ENCODE measurements around the gene ABCB1.
"Not testable (repeated sequence)": the region's sequence is repeated elsewhere in the genome, so short reads cannot be mapped to it uniquely, and the experiment has no call there.

Gene ABCB1

GRCh38 chr7:87575521-87575920 lies 25.2 kb downstream of the ABCB1 start:
- DNase-seq (ENCODE audit: low read depth in 2 of 2) = no peak

GRCh38 chr7:87574630-87575029 lies 26.1 kb downstream of the ABCB1 start:
- no peak for DNase-seq (ENCODE audit: low read depth in 2 of 2)

GRCh38 chr7:87572513-87572912 lies 28.2 kb downstream of the ABCB1 start:
- not testable (repeated sequence) for DNase-seq (ENCODE audit: low read depth in 2 of 2)

- DNase-seq (ENCODE audit: low read depth in 2 of 2) = no peak
Measured at GRCh38 chr7:87570178-87570577, 30.5 kb downstream of the ABCB1 start.

GRCh38 chr7:87567052-87567451 lies 33.6 kb downstream of the ABCB1 start:
- no peak for DNase-seq (ENCODE audit: low read depth in 2 of 2)

GRCh38 chr7:87566311-87566900 lies 34.3 kb downstream of the ABCB1 start:
- DNase-seq (ENCODE audit: low read depth in 2 of 2) = no peak

GRCh38 chr7:87565877-87566276 lies 34.8 kb downstream of the ABCB1 start:
- DNase-seq (ENCODE audit: low read depth in 2 of 2) = no peak

- no peak for DNase-seq (ENCODE audit: low read depth in 2 of 2)
Measured at GRCh38 chr7:87564296-87564963, 36.3 kb downstream of the ABCB1 start.

- no peak for DNase-seq (ENCODE audit: low read depth in 2 of 2)
Measured at GRCh38 chr7:87561702-87562101, 39.0 kb downstream of the ABCB1 start.

- no peak for DNase-seq (ENCODE audit: low read depth in 2 of 2)
Measured at GRCh38 chr7:87561102-87561501, 39.6 kb downstream of the ABCB1 start.

- DNase-seq (ENCODE audit: low read depth in 2 of 2) = no peak
Measured at GRCh38 chr7:87552351-87552900, 48.3 kb downstream of the ABCB1 start.

GRCh38 chr7:87548123-87548919 lies 52.4 kb downstream of the ABCB1 start:
- no peak for DNase-seq (ENCODE audit: low read depth in 2 of 2)

GRCh38 chr7:87545760-87546159 lies 54.9 kb downstream of the ABCB1 start:
- DNase-seq (ENCODE audit: low read depth in 2 of 2) = no peak

- no peak for DNase-seq (ENCODE audit: low read depth in 2 of 2)
Measured at GRCh38 chr7:87543623-87544022, 57.1 kb downstream of the ABCB1 start.

- no peak for DNase-seq (ENCODE audit: low read depth in 2 of 2)
Measured at GRCh38 chr7:87541648-87542047, 59.0 kb downstream of the ABCB1 start.

GRCh38 chr7:87538052-87538451 lies 62.6 kb downstream of the ABCB1 start:
- no peak for DNase-seq (ENCODE audit: low read depth in 2 of 2)

- no peak for DNase-seq (ENCODE audit: low read depth in 2 of 2)
Measured at GRCh38 chr7:87534072-87534471, 66.6 kb downstream of the ABCB1 start.

GRCh38 chr7:87530126-87530525 lies 70.6 kb downstream of the ABCB1 start:
- no peak for DNase-seq (ENCODE audit: low read depth in 2 of 2)

- DNase-seq (ENCODE audit: low read depth in 2 of 2) = no peak
Measured at GRCh38 chr7:87528730-87529129, 72.0 kb downstream of the ABCB1 start.

GRCh38 chr7:87518735-87519134 lies 81.9 kb downstream of the ABCB1 start:
- no peak for DNase-seq (ENCODE audit: low read depth in 2 of 2)

GRCh38 chr7:87517891-87518290 lies 82.8 kb downstream of the ABCB1 start:
- no peak for DNase-seq (ENCODE audit: low read depth in 2 of 2)

GRCh38 chr7:87517136-87517815 lies 83.4 kb downstream of the ABCB1 start:
- no peak for DNase-seq (ENCODE audit: low read depth in 2 of 2)

All from stimulated activated CD8-positive, alpha-beta memory T cell treated with anti-CD3 and anti-CD28 coated beads, Interleukin-15, amount 100 ng/mL, for 4 hours (primary cell).